Caki2 (cell line): ENCODE data around the gene LPCAT1. TPM values are rescaled to one million over a fixed set of nuclear protein-coding genes. Genes with fewer than 3 reads are reported as not detected.
"Not testable (repeated sequence)": the region's sequence is repeated elsewhere in the genome, so short reads cannot be mapped to it uniquely, and the experiment has no call there.

Source experiments
- DNase-seq: peaks from one replicate; pipeline ENCODE4 v3.0.0-alpha.2; 2015; ENCODE audit warnings: low read depth
- in situ Hi-C: cut with HindIII; loops from 2 replicates; pipeline ENCODE4 v1.10.0; 2016; ENCODE audit warnings: low sequenced_read_pairs, low pct_unique_long_range_greater_than_20kb, mixed read lengths
- total RNA-seq: library from RNA; depleted of rRNA; stranded (reverse); fragments of >200 nt; shearing (Covaris generic); gene quantifications from 2 replicates; pipeline ENCODE4 v1.2.3, GENCODE V29; 2014; ENCODE audit warnings: low replicate concordance

Gene LPCAT1
- total RNA-seq, 1 experiment from 2014 or later = 68.0 TPM

DNA sequence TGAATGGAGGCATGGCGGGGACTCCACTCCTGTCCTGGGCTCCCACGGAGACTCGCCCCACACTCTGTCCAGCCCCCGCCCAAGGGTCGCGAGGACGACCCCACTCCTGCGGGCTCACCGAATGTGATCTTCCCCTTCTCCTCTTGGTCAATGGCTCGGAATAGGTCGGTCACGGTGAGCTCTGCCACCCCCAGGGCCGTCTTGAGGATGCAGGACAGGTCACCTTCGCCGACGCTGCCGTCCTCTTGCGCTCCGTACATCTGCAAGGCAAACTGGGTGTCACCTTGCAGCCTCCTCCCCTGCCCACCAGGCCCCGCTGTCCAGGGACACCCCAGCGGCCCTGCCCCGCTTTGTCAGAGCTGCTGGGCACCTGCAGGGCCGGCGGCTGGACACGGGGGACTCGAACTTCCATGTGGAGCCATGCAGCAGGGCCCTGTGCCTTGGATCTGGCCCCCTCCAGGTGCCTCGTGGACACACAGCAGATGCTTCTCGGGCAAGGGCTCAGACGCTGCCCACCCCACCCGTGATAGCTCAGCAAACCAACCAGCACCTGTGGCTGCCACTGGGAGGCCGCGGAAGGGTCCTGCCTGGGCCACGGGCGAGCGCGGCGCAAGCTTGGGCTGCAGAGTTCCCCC is 57.0 kb downstream of the LPCAT1 start:
- in situ Hi-C loops = no loop called here
- no peak for DNase-seq

DNA sequence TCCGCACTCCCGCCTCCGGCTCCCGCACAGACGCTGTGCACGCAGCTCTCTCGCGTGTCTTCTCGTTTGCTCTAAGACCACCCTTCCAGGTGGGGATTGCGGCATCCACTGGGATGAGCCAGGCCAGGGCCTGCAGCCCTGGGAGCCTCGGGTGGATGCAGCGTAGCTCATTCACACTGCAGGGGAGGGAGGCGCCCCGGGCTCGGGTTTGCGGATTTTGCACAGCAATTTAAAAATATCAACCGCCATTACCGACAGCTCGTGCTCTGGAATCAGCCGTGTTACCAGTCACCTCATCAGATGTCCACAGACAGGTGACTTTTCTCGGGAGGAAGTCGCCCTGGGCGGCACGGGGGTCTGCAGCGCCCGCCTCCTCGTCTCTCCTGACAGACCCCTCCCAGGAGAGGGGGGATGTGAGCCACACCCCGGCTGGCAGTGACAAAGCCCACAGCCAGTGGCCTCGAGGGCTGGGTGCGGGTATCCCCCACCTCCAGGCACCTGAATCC is 57.7 kb downstream of the LPCAT1 start:
- DNase-seq = no peak
- in situ Hi-C loops = no loop called here

DNA sequence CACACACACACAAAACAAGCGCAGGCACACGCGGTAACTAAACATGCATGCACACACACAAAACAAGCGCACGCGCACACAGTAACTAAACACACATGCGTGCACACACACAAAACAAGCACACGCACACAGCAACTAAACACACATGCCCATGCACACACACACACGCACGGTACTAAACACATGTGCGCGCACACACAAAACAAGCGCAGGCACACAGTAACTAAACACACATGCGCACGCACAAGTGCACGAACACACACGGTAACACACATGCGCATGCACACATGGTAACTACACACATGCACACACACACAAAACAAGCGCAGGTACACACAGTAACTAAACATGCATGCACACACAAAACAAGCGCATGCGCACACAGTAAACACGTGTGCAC is 58.6 kb downstream of the LPCAT1 start:
- in situ Hi-C loops = no loop called here
- no peak for DNase-seq

GRCh38 chr5:1464511-1464910 is 59.2 kb downstream of the LPCAT1 start:
- in situ Hi-C loops = no loop called here
- DNase-seq = no peak

- in situ Hi-C loops = no loop called here
Measured at GRCh38 chr5:1464096-1464446, 59.7 kb downstream of the LPCAT1 start.

DNA sequence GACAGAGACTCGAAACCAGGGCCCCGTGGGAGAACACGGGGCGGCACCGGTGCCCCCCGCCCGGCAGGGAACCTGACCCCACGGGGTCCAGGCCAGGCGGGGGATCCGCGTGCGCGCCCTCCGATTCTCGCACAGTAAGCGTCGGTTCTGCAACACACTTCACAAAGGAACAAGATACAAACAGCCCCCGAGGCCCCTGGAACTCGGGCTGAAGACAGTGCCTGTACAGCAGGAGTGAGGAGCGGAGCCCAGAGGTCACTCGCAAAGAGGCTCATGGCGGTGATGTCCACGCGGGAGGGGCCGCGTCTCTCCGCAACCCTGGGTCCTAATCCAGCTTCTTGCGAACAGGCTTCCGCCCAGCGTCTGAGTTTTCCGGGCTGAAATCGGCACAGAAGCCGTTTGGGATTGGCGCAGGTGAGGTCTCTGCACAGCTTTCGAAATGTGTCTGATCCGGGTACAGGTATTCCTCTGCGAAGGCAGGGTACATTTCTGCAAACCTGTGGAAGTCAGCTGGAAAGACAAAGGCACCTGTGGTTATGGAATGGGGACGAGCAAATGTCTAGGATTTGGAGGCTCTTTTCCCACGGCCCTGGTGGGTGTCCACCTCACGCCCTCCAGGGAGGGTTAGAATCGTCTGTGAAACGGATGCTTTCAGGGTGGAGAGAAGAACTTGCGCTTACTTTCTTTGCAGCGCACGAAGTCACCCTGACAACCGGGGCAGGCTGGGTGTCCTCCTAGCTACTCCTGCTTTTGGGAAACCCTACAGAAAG is 60.2 kb downstream of the LPCAT1 start:
- in situ Hi-C loops = no loop called here
- DNase-seq = no peak

More at GRCh38 chr5:1464096-1464446, 59.7 kb downstream of the LPCAT1 start:
- DNase-seq = no peak

- in situ Hi-C loops = no loop called here
- DNase-seq = no peak
Measured at GRCh38 chr5:1462358-1462757, 61.4 kb downstream of the LPCAT1 start.

GRCh38 chr5:1461396-1461795 is 62.4 kb downstream of the LPCAT1 start:
- DNase-seq = no peak
- in situ Hi-C loops = no loop called here

GRCh38 chr5:1460054-1460682 is 63.6 kb downstream of the LPCAT1 start:
- DNase-seq = no peak
- in situ Hi-C loops = no loop called here

- in situ Hi-C loops, DNase-seq: not testable (repeated sequence)
Measured at GRCh38 chr5:1459435-1459834, 64.3 kb downstream of the LPCAT1 start.

- in situ Hi-C loops, DNase-seq: not testable (repeated sequence)
Measured at GRCh38 chr5:1456110-1456881, 67.5 kb downstream of the LPCAT1 start.

DNA sequence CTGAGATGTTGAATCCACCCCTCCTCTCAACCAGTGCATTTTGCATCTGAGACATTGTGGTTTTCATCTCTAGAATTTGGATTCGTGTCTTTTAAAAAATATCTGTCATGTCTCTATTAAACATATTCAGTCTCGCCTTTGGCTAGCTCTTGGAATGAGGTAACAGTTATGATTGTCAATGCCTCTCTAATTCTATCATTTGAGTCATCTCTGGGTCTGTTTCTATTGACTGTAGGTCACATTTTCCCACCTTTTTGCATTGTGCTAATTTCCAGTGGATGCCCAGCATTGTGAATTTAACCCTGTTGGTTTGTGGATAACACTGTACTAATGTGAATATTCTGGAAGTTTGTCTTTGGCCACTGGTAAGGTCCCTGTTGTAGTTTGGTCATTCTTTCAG is 70.1 kb downstream of the LPCAT1 start:
- in situ Hi-C loops = no loop called here
- no peak for DNase-seq

DNA sequence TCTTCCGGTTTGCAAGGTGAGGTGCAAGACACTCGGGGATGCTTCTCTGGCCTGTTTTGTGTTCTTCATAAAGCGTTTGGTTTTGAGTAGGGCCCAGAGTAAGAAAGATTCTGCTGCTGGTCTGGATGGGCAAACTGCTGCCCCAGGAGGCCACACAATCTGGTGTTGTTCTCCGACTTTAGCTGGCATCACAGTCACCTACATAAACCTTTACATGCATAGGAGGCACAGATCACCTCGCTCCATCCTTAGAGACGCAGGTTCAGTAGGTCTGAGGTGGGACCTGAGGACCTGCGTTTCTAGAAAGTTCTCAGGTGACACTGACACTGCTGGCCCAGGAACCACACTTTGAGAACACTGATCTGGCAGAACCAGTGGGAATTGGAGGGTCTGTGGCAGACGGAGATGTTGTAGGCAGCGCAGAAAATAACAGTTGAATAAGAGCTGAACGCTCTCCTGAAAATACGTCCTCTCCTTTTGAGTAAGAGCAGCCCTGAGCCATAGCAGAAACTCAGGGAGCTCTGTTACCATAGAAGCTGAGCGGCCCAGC is 74.6 kb downstream of the LPCAT1 start:
- in situ Hi-C loops = no loop called here
- no peak for DNase-seq

- in situ Hi-C loops = no loop called here
- no peak for DNase-seq
Measured at GRCh38 chr5:1448511-1449011, 75.2 kb downstream of the LPCAT1 start.

GRCh38 chr5:1447671-1448361 is 75.9 kb downstream of the LPCAT1 start:
- in situ Hi-C loops = no loop called here
- no peak for DNase-seq

DNA sequence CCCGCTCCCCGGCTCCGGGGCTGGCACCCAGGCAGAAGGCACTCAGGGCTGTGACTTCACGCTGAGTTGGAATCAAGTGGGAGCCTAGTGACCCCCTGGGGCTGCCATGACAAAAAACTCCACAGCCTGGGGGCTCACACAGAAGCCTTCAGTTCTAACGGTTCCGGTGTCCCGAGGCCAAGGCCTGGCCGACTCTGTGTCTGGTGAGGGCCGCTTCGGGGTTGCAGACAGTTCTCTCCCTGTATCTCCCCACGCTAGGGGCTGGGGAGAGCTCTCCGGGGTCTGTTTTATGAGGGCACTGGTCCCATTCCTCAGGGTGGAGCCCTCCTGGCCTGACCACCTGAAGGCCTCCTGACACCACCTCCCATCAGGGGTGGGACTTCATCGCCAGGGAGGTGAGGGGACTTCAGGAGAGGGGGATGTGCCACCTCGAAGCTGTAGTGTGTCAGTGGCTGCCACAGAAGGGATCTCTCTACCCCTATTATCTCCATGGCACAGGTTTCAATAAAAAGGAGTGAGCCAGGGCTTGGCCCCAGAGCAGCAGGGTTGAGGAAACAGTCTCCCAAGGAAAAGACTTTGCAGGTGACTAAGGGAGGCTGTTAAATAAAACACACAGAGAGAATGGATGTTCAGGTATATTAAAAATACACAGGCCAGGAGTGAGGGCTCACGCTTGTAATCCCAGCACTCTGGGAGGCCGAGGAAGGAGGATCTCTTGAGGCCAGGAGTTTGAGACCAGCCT is 77.0 kb downstream of the LPCAT1 start:
- no peak for DNase-seq
- in situ Hi-C loops = no loop called here
